GM23338 (cell line): ENCODE measurements around the gene RNASET2. TPM values are rescaled to one million over a fixed set of nuclear protein-coding genes. Genes with fewer than 3 reads are reported as not detected.

Experiments used
- ATAC-seq: fragments of 200-7000 bp; cut with Tn5 transposase; 3 replicates; pipeline ENCODE4 v1.9.1; 2020
- DNase-seq: peaks from one replicate; pipeline ENCODE4 v3.0.0-alpha.2; 2015; ENCODE audit warnings: low spot score
- H2AFZ ChIP-seq: fragments of 200-600 bp; sonication (generic); 2 replicates; pipeline ENCODE4 v1.8.0; 2016; ENCODE audit warnings: antibody characterized with exemption, mild to moderate bottlenecking, moderate library complexity
- H3F3A ChIP-seq: fragments of 200-600 bp; sonication (generic); replicated peaks from 2 replicates; pipeline ENCODE4 v1.8.0; 2017; ENCODE audit warnings: antibody characterized with exemption, mixed run types, low read depth
- H3K27ac ChIP-seq: fragments of 200-600 bp; sonication (generic); 2 replicates; pipeline ENCODE4 v1.6.1; 2016; ENCODE audit warnings: low read depth
- H3K27me3 ChIP-seq: fragments of 200-600 bp; sonication (generic); 2 replicates; pipeline ENCODE4 v1.8.0; 2016; ENCODE audit warnings: mild to moderate bottlenecking, mixed run types, moderate library complexity; ENCODE audit not compliant: insufficient read depth
- H3K36me3 ChIP-seq: fragments of 200-600 bp; sonication (generic); 2 replicates; pipeline ENCODE4 v1.8.0; 2016; ENCODE audit warnings: mild to moderate bottlenecking; ENCODE audit not compliant: insufficient read depth
- H3K4me1 ChIP-seq: fragments of 200-600 bp; sonication (generic); 2 replicates; pipeline ENCODE4 v1.8.0; 2016; ENCODE audit warnings: mild to moderate bottlenecking, moderate library complexity; ENCODE audit not compliant: insufficient read depth
- H3K4me2 ChIP-seq: fragments of 200-600 bp; sonication (generic); 2 replicates; pipeline ENCODE4 v1.7.1; 2017; ENCODE audit warnings: mixed run types
- H3K4me3 ChIP-seq: fragments of 200-600 bp; sonication (generic); 2 replicates; pipeline ENCODE4 v1.6.1; 2016; ENCODE audit warnings: mixed run types
- H3K79me2 ChIP-seq: fragments of 200-600 bp; sonication (generic); replicated peaks from 2 replicates; pipeline ENCODE4 v1.8.0; 2017; ENCODE audit warnings: mild to moderate bottlenecking; ENCODE audit not compliant: insufficient read depth
- H3K9me2 ChIP-seq: fragments of 200-600 bp; sonication (generic); 2 replicates; pipeline ENCODE4 v1.8.0; 2017; ENCODE audit not compliant: insufficient read depth
- H4K20me1 ChIP-seq: fragments of 200-600 bp; sonication (generic); replicated peaks from 2 replicates; pipeline ENCODE4 v1.8.0; 2017; ENCODE audit warnings: mild to moderate bottlenecking; ENCODE audit not compliant: insufficient read depth
- H3K27ac Mint-ChIP-seq: 2 replicates; pipeline ENCODE4 v1.8.0; 2020; ENCODE audit warnings: inconsistent platforms, mild to moderate bottlenecking, moderate library complexity, mixed read lengths
- H3K27me3 Mint-ChIP-seq: 3 replicates; pipeline ENCODE4 v1.8.0; 2022; ENCODE audit warnings: low read depth, mild to moderate bottlenecking, moderate library complexity, mixed read lengths, inconsistent platforms; ENCODE audit not compliant: insufficient read depth, poor library complexity
- H3K36me3 Mint-ChIP-seq: 3 replicates; pipeline ENCODE4 v1.8.0; 2021; ENCODE audit warnings: low read depth, mild to moderate bottlenecking, inconsistent platforms, moderate library complexity, mixed read lengths
- H3K4me1 Mint-ChIP-seq: 3 replicates; pipeline ENCODE4 v1.8.0; 2020; ENCODE audit warnings: mild to moderate bottlenecking, inconsistent platforms, mixed read lengths
- H3K4me3 Mint-ChIP-seq: 3 replicates; pipeline ENCODE4 v1.8.0; 2021; ENCODE audit warnings: moderate library complexity, mild to moderate bottlenecking, inconsistent platforms, mixed read lengths
- H3K9me3 Mint-ChIP-seq: 3 replicates; pipeline ENCODE4 v1.8.0; 2020; ENCODE audit warnings: moderate library complexity, mild to moderate bottlenecking, inconsistent platforms, mixed read lengths
- CREB1 ChIP-seq: fragments of 250-450 bp; sonication (Bioruptor Pico); IDR thresholded peaks from 2 replicates; pipeline ENCODE4 v1.5.0; 2020; ENCODE audit warnings: low read depth, mild to moderate bottlenecking, moderate library complexity
- EZH2 ChIP-seq: fragments of 200-600 bp; sonication (generic); IDR thresholded peaks from one replicate; pipeline ENCODE4 v1.8.0; 2017; ENCODE audit warnings: antibody characterized with exemption, mild to moderate bottlenecking, low read depth; ENCODE audit not compliant: unreplicated experiment
- EZH2phosphoT487 ChIP-seq: fragments of 200-600 bp; sonication (generic); IDR thresholded peaks from one replicate; pipeline ENCODE4 v1.8.1; 2018; ENCODE audit warnings: antibody characterized with exemption; ENCODE audit not compliant: unreplicated experiment
- JUNB ChIP-seq: IDR thresholded peaks from one replicate; pipeline ENCODE4 v1.6.1; 2016; ENCODE audit warnings: antibody characterized with exemption; ENCODE audit not compliant: unreplicated experiment
- NANOG ChIP-seq: IDR thresholded peaks from 2 replicates; pipeline ENCODE4 v1.6.1; 2016; ENCODE audit warnings: antibody characterized with exemption, borderline replicate concordance
- POLR2AphosphoS5 ChIP-seq: IDR thresholded peaks from 2 replicates; pipeline ENCODE4 v1.6.1; 2016; ENCODE audit warnings: antibody characterized with exemption, low read depth
- STAT1 ChIP-seq: IDR thresholded peaks from one replicate; pipeline ENCODE4 v1.6.1; 2016; ENCODE audit warnings: antibody characterized with exemption; ENCODE audit not compliant: unreplicated experiment
- ZNF114 ChIP-seq: fragments of 250-450 bp; sonication (Bioruptor Pico); IDR thresholded peaks from 2 replicates; pipeline ENCODE4 v1.5.0; 2020; ENCODE audit warnings: mild to moderate bottlenecking, moderate library complexity
- ZNF331 ChIP-seq: fragments of 250-450 bp; sonication (Bioruptor Pico); IDR thresholded peaks from 2 replicates; pipeline ENCODE4 v1.5.0; 2020; ENCODE audit warnings: low read depth, mild to moderate bottlenecking, moderate library complexity
- polyA plus RNA-seq: library from polyadenylated mRNA; unstranded; fragments of >200 nt; fragmentation: Nextera tagmentation; extraction: Ambion mirVana; gene quantifications from 2 replicates; pipeline ENCODE4 v1.2.1, GENCODE V29; 2016
- total RNA-seq: library from RNA; depleted of rRNA; stranded (reverse); fragments of >200 nt; shearing (Covaris generic); gene quantifications from 2 replicates; pipeline ENCODE4 v1.2.3, GENCODE V29; 2014
- TF ChIP-seq, protein P1 (sequence below), 2 experiments: fragments of 200-600 bp in 1 of 2; sonication (generic) in 1 of 2; conservative IDR thresholded peaks; 2 replicates each; pipeline versions ENCODE4 v1.5.1 to v1.6.1; 2016 to 2017; ENCODE audit warnings: antibody characterized with exemption in 2 of 2, low read depth in 2 of 2, mild to moderate bottlenecking in 2 of 2, moderate library complexity in 1 of 2
- TF ChIP-seq, protein P2 (sequence below): IDR thresholded peaks from 2 replicates; pipeline ENCODE4 v1.6.1; 2016; ENCODE audit warnings: antibody characterized with exemption
- TF ChIP-seq, protein P3 (sequence below): IDR thresholded peaks from one replicate; pipeline ENCODE4 v1.6.1; 2018; ENCODE audit warnings: antibody characterized with exemption; ENCODE audit not compliant: unreplicated experiment
- TF ChIP-seq, protein P4 (sequence below): fragments of 250-450 bp; sonication (Bioruptor Pico); IDR thresholded peaks from 2 replicates; pipeline ENCODE4 v1.5.0; 2020; ENCODE audit warnings: mild to moderate bottlenecking, moderate library complexity

The RNASET2 gene
- total and polyA plus RNA-seq, 2 experiments from 2014 or later, result 40.5 to 62.8 TPM

DNA sequence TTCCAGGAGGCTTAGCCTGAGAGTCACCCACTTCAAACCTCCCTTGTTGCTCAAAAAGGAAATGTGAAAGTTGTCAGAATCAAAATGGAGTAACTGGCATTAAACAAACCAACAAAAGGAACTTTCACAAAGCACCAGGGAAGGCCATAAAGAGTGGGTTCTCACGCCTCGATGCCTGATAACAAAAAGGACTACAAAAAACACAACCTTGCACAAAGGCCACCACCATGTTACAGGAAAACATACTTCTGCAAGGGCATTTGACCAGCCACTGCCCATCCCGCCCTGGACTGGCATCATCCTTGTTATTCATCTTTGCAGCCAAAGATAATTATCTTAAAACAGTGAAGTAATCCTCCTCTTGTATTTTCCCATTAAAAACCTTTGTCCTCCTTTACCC, 34.8 kb downstream of the RNASET2 start:
- no peak overlapping the region for H3K4me3 Mint-ChIP-seq
- ATAC-seq (no peak), DNase-seq (no peak)
- peaks cover 3% of the 10 kb centered on the region for H3K27me3 Mint-ChIP-seq
- Histone ChIP-seq H3F3A (no peaks in the 10 kb centered on the region), H3K27ac (no peak overlapping the region), H3K4me2 (no peak overlapping the region), H3K36me3 (no peaks in the 10 kb centered on the region), H4K20me1 (no peaks in the 10 kb centered on the region), H2AFZ (no peak overlapping the region), H3K27me3 (no peaks in the 10 kb centered on the region), H3K9me2 (no peaks in the 10 kb centered on the region), H3K79me2 (no peaks in the 10 kb centered on the region), H3K4me3 (no peak overlapping the region), H3K4me1 (no peaks in the 10 kb centered on the region)
- H3K4me1 Mint-ChIP-seq, result no peaks in the 10 kb centered on the region
- TF ChIP-seq, protein P1, sequence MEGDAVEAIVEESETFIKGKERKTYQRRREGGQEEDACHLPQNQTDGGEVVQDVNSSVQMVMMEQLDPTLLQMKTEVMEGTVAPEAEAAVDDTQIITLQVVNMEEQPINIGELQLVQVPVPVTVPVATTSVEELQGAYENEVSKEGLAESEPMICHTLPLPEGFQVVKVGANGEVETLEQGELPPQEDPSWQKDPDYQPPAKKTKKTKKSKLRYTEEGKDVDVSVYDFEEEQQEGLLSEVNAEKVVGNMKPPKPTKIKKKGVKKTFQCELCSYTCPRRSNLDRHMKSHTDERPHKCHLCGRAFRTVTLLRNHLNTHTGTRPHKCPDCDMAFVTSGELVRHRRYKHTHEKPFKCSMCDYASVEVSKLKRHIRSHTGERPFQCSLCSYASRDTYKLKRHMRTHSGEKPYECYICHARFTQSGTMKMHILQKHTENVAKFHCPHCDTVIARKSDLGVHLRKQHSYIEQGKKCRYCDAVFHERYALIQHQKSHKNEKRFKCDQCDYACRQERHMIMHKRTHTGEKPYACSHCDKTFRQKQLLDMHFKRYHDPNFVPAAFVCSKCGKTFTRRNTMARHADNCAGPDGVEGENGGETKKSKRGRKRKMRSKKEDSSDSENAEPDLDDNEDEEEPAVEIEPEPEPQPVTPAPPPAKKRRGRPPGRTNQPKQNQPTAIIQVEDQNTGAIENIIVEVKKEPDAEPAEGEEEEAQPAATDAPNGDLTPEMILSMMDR (conservative IDR thresholded peaks at IDR 0.05; ENCODE audit: low read depth in 2 of 2), result no peak
- TF ChIP-seq EZH2phosphoT487 (no peak), NANOG (no peak), ZNF114 (no peak), JUNB (no peak), STAT1 (no peak), CREB1 (CRISPR knock-in tag) (no peak), ZNF331 (no peak), EZH2 (no peak), POLR2AphosphoS5 (no peak)
- TF ChIP-seq, protein P2, sequence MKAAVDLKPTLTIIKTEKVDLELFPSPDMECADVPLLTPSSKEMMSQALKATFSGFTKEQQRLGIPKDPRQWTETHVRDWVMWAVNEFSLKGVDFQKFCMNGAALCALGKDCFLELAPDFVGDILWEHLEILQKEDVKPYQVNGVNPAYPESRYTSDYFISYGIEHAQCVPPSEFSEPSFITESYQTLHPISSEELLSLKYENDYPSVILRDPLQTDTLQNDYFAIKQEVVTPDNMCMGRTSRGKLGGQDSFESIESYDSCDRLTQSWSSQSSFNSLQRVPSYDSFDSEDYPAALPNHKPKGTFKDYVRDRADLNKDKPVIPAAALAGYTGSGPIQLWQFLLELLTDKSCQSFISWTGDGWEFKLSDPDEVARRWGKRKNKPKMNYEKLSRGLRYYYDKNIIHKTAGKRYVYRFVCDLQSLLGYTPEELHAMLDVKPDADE, result no peak
- TF ChIP-seq, protein P3, sequence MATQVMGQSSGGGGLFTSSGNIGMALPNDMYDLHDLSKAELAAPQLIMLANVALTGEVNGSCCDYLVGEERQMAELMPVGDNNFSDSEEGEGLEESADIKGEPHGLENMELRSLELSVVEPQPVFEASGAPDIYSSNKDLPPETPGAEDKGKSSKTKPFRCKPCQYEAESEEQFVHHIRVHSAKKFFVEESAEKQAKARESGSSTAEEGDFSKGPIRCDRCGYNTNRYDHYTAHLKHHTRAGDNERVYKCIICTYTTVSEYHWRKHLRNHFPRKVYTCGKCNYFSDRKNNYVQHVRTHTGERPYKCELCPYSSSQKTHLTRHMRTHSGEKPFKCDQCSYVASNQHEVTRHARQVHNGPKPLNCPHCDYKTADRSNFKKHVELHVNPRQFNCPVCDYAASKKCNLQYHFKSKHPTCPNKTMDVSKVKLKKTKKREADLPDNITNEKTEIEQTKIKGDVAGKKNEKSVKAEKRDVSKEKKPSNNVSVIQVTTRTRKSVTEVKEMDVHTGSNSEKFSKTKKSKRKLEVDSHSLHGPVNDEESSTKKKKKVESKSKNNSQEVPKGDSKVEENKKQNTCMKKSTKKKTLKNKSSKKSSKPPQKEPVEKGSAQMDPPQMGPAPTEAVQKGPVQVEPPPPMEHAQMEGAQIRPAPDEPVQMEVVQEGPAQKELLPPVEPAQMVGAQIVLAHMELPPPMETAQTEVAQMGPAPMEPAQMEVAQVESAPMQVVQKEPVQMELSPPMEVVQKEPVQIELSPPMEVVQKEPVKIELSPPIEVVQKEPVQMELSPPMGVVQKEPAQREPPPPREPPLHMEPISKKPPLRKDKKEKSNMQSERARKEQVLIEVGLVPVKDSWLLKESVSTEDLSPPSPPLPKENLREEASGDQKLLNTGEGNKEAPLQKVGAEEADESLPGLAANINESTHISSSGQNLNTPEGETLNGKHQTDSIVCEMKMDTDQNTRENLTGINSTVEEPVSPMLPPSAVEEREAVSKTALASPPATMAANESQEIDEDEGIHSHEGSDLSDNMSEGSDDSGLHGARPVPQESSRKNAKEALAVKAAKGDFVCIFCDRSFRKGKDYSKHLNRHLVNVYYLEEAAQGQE, result no peak
- TF ChIP-seq, protein P4, sequence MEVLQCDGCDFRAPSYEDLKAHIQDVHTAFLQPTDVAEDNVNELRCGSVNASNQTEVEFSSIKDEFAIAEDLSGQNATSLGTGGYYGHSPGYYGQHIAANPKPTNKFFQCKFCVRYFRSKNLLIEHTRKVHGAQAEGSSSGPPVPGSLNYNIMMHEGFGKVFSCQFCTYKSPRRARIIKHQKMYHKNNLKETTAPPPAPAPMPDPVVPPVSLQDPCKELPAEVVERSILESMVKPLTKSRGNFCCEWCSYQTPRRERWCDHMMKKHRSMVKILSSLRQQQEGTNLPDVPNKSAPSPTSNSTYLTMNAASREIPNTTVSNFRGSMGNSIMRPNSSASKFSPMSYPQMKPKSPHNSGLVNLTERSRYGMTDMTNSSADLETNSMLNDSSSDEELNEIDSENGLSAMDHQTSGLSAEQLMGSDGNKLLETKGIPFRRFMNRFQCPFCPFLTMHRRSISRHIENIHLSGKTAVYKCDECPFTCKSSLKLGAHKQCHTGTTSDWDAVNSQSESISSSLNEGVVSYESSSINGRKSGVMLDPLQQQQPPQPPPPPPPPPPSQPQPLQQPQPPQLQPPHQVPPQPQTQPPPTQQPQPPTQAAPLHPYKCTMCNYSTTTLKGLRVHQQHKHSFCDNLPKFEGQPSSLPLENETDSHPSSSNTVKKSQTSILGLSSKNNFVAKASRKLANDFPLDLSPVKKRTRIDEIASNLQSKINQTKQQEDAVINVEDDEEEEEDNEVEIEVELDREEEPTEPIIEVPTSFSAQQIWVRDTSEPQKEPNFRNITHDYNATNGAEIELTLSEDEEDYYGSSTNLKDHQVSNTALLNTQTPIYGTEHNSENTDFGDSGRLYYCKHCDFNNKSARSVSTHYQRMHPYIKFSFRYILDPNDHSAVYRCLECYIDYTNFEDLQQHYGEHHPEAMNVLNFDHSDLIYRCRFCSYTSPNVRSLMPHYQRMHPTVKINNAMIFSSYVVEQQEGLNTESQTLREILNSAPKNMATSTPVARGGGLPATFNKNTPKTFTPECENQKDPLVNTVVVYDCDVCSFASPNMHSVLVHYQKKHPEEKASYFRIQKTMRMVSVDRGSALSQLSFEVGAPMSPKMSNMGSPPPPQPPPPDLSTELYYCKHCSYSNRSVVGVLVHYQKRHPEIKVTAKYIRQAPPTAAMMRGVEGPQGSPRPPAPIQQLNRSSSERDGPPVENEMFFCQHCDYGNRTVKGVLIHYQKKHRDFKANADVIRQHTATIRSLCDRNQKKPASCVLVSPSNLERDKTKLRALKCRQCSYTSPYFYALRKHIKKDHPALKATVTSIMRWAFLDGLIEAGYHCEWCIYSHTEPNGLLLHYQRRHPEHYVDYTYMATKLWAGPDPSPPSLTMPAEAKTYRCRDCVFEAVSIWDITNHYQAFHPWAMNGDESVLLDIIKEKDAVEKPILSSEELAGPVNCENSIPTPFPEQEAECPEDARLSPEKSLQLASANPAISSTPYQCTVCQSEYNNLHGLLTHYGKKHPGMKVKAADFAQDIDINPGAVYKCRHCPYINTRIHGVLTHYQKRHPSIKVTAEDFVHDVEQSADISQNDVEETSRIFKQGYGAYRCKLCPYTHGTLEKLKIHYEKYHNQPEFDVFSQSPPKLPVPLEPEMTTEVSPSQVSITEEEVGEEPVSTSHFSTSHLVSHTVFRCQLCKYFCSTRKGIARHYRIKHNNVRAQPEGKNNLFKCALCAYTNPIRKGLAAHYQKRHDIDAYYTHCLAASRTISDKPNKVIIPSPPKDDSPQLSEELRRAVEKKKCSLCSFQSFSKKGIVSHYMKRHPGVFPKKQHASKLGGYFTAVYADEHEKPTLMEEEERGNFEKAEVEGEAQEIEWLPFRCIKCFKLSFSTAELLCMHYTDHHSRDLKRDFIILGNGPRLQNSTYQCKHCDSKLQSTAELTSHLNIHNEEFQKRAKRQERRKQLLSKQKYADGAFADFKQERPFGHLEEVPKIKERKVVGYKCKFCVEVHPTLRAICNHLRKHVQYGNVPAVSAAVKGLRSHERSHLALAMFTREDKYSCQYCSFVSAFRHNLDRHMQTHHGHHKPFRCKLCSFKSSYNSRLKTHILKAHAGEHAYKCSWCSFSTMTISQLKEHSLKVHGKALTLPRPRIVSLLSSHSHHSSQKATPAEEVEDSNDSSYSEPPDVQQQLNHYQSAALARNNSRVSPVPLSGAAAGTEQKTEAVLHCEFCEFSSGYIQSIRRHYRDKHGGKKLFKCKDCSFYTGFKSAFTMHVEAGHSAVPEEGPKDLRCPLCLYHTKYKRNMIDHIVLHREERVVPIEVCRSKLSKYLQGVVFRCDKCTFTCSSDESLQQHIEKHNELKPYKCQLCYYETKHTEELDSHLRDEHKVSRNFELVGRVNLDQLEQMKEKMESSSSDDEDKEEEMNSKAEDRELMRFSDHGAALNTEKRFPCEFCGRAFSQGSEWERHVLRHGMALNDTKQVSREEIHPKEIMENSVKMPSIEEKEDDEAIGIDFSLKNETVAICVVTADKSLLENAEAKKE, result no peak
- no peaks in the 10 kb centered on the region for H3K36me3 Mint-ChIP-seq
- H3K27ac Mint-ChIP-seq, result no peak overlapping the region
- H3K9me3 Mint-ChIP-seq, result no peaks in the 10 kb centered on the region
